HG02763 (cell line): Measurements from ENCODE around the gene MAPRE3.

Experiments used
- ATAC-seq: cut with Tn5 transposase; IDR thresholded peaks from one replicate; pipeline ENCODE4 v1.9.1; 2021; ENCODE audit warnings: mild to moderate bottlenecking, moderate library complexity; ENCODE audit not compliant: unreplicated experiment

The MAPRE3 gene

DNA sequence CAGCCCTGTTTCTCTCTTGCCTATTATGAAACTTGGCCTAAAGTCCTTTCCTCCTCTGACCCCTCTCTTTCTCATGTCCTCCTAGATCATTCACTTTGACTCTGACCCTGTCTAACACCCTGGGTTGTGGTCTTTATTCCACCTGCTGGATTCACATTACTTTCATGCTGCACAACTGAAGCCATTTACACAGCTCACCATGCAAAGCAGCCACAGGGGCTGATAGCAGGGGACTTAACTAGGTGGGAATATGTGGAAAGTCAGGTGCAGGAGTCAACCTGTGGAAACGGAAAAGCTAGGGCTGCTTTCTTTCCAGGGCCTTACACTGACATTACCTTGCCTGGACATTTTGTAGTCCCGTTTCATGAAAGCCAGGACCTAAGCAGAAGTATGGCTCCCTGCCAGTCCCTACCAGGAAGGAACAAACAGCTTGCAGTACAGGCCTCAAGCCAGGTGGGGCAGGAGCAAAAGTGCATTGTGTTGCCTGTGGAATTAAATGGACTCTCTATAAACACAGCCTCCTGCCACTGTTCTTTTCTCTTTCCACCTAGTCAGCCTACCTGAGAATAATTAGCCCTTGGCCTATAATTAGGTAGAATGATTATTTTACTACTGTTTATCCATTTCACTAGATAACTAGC is 11.8 kb downstream of the MAPRE3 start:
- no peak for ATAC-seq

DNA sequence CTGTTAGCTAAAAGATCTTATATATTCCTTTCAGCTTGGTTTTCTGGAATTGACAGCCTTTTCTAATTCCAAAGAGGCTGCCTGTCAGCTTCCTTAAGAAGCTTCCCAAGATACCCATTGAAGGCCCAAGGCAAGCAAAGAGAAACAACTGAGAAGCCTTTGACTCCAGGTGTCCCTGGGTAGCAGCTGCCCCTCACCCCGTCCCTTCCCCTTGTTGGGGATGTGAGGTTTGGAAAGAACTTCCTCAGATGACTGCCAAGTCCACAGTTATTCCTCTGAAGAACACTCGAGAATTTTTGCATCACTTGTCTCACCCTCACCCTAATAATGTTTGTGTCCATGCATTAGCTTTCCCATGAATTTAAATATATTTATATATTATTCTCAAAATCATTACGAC is 13.3 kb downstream of the MAPRE3 start:
- ATAC-seq, result no peak

DNA sequence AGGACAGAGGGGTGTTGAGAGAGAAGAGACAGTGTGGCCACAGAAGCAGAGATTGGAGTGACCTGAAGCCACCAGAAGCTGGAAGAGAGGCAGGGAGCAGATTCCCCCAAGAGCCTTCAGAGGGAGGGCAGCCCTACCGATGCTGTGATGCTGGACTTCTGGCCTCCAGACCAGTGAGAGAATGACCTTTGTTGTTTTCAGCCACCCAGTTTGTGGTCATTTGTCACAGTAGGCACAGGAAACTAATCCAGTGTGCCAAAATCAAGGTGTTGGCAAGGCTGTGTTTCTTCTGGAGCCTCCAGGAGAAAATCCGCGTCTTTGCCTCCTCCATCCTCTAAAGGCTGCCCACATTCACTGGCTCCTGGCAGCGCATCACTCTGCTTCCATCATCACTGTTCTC is 15.4 kb downstream of the MAPRE3 start:
- ATAC-seq, result no peak

- ATAC-seq, result no peak
Measured at GRCh38 chr2:26986576-26986975, 16.1 kb downstream of the MAPRE3 start.

DNA sequence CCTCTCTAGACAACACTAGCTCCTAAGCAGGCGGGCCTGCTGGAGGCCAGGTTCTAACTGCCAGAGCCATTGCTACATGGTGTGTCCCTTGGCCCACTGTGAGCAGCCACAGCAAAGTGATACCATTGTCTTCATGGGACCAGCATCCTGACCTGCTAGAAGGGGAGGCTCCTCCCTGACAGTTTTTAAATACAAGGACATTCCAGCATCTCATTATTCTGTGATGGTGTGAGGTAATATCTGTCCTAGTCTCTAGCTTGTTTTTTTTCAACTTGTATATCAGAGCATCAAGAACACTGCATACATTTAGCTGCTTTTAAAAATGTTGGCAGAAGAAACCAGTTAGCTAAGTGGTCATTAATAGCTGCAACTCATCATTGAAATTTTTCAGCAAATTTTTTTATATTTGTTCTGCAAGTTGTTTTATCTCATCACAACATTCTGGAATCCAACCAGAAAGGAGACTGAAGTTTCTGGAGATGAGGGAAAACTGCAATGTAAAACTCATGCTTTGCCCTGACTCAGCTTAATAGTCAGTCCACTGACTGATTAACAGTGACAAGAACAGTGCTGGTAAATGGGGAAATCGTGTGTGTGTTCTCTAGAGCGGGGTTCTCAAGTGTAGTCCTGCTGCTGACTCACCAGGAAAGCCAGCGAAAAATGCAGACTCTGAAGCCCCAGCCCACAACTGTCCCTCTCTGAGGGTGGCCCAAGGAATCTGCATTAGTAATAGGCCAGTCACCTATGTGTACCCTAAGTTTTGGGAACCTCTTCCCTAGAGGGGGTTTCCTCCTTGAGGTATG is 17.8 kb downstream of the MAPRE3 start:
- no peak for ATAC-seq

DNA sequence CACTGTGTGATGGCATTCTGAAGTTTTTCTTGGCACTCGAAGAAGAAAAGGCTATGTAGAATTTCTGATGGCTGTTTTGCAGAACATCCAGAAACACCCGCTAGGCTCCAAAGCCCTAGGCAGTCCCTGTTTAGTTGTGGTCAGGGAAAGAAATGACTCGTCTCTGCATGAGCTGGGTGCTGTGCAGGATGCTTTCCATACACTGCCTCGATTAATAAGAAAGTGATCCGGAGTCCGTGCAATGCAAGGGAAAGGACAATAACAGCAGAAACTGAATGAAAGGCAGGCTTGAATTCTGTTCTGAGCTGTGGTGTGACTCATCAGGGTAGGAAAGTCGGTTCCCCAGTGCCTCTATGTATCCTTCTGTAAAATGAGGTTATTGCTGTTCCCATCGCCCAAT is 18.7 kb downstream of the MAPRE3 start:
- ATAC-seq, result no peak

DNA sequence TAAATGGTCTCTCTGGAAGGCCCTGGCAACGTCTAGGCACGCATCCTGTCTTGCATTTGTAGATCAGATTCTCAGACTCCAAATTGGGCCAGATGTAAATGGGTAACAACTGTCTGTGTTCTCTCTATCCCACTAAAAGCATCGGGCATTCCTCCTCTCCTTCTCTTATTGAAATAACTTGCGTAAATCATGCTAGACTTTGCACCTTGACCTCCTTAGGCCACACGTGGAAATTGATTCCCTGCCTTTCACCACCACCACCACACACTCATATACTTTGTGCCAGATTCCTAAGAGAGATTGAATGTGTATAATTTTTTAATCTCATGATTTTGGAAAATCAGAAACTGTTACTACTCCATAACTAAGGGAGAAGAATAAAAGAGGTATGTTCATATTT is 21.3 kb downstream of the MAPRE3 start:
- no peak for ATAC-seq

- no peak for ATAC-seq
Measured at GRCh38 chr2:26993768-26994167, 23.3 kb downstream of the MAPRE3 start.

DNA sequence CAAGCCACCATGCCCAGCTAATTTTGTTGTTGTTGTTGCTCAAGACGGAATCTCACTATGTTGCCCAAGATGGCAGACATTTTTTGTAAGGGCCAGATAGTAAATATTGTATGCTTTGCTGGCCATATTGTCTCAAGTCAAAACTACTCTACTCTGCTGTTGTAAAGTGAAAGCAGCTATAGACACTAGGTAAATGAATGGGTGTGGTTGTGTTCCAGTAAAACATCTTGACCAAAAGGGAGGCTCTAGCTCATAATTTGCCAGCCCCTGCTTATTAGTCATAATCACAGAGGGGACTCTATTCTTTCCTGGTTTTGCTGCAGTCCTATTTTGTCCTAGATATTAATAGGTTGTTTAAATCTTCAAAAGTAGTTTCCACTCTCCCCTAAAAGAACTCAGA is 24.5 kb downstream of the MAPRE3 start:
- ATAC-seq, result no peak

- no peak for ATAC-seq
Measured at GRCh38 chr2:26997394-26997793, 27.0 kb downstream of the MAPRE3 start.

GRCh38 chr2:26998323-26998722 is 27.9 kb downstream of the MAPRE3 start:
- ATAC-seq, result no peak

GRCh38 chr2:27000228-27000627 is 29.8 kb downstream of the MAPRE3 start:
- no peak for ATAC-seq

- ATAC-seq, result no peak
Measured at GRCh38 chr2:27000995-27001394, 30.6 kb downstream of the MAPRE3 start.

DNA sequence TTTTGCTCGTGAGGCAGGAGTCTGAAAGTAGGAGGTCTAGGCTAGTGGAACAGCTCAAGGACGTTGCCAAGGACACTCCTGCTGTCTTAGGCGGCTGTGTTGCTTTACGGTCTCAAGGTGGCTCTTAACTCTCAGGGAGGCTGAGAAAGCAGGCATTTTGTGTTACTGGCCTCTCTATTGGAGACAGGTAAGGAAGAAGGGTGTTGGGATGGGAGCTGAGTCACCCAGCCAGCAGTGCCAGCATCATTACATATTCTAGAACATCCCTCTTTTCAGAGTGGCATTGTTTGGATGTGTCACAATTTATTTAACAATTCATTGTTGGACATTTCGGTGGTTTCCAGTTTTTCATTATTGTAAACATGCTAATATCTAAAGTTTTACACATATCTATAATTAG is 31.5 kb downstream of the MAPRE3 start:
- ATAC-seq, result no peak

DNA sequence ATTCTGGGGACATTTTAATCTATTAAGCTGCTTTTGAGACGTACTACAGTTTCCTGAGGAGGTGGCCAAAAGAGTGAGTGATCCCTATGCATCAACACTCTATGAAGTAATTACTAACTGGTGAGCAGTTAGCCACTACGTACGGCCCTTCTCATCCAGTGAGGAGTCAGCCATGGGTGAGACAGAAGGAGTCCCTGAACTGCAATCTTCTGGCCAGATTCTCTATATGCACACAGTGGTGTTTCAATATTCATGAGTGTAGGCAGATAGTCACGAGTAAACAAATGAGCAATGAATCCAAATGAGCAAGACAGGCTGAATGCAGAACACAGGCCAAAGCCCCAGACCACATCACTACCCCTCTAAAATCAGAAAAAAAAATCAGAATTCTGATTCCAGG is 32.6 kb downstream of the MAPRE3 start:
- ATAC-seq, result no peak

DNA sequence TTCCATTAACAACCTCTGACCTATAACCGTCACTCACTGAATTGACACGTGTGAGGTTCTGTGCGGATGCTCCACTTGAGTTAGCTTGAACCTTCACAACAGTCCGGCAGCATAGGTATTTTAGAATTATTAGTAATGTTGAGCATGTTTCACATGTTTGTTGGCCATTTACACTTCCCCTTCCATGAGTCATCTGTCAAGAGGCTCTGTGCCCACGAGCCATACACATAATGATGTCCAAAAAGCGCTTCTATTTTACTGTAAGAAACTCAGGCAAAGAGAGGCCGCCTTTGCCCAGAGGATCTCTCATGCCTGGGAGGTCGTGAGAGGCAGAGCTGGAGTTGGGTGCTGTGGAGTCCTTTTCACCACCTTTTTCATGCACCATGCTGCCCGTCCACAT is 33.4 kb downstream of the MAPRE3 start:
- no peak for ATAC-seq

GRCh38 chr2:27006602-27007415 is 36.4 kb downstream of the MAPRE3 start:
- no peak for ATAC-seq

DNA sequence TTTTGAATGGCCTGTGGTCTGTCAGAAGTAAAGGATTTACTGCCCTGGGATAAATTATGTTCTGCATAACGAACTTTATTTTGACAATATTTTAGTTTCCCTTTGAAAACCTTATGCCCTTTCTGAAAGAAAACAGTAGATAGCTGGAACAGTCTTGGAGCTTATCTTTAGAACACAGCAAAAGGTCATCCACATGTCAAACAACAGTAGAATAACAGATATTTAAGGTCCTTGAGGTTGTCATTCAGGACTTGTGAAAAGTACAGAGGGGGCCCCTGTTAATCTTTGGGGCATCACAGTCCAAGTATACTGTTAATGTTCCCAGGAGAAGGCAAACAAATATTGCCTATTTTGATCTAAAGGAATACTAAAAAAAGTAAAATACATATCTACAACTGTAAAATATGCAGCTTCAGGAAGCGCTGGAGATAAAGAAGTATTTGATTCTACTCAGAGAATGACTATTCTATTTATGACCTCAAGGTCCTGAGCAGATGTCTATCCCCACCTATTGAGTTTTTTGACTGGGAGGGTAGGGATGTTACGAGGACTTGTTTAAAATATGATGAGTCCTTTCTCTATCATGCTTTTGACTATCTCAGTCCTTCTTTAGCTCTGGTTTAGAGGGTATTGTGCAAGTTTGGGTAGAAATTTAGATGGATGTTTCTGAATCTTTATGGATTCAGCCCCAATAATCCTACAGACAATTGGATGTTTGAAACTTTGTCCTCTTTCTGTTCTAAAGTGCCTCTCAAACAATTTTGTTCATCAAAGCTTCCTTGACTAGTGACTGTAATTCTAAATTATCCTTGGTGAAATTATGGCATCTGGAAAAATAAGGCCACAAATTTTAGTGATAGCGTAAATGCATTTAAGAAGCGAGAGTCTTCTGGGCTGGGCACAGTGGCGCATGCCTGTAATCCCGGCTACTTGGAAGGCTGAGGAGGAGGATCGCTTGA is 37.3 kb downstream of the MAPRE3 start:
- no peak for ATAC-seq

DNA sequence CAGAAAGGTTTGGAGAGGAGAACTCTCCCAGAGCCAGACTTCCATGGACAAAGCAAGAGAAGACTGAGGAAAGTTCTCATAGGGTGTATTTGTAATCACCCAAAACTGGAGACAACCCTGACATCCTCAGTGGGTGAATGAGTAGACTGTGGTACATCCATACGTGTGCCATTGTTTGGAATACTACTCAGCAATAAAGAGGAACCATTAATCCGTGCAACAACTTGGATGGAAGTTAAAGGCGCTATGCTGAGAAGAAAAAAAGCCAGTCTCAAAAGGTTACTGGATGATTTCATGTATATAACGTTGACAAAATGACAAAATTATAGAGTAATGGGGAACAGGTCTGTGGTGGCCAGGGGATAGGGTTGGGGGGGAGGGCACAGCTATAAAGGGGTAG is 38.2 kb downstream of the MAPRE3 start:
- ATAC-seq, result no peak

DNA sequence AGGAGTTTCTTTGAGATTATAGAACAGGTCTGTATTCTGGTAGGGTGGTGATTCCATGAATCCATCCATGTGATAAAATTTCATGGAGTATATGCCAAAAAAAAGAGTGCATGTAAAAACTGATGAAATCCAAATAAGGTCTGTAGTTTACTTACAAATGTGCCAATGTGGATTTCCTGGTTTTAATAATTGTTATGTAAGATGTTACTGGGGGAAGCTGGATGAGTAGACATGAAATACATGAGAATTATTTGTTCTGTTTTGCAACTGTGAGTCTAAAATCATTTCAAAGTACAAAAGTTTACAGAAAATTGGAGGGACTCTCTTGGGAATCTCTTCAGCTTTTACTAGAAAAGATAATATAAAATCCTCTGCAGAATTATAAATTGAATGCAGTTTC is 38.6 kb downstream of the MAPRE3 start:
- ATAC-seq, result no peak

GRCh38 chr2:27009716-27010115 is 39.3 kb downstream of the MAPRE3 start:
- no peak for ATAC-seq
